HG03064 (cell line): ENCODE results near the gene PLPP2.

Source experiments
- ATAC-seq: cut with Tn5 transposase; IDR thresholded peaks from one replicate; pipeline ENCODE4 v1.9.1; 2021; ENCODE audit warnings: low read depth; ENCODE audit not compliant: unreplicated experiment

PLPP2 gene

DNA sequence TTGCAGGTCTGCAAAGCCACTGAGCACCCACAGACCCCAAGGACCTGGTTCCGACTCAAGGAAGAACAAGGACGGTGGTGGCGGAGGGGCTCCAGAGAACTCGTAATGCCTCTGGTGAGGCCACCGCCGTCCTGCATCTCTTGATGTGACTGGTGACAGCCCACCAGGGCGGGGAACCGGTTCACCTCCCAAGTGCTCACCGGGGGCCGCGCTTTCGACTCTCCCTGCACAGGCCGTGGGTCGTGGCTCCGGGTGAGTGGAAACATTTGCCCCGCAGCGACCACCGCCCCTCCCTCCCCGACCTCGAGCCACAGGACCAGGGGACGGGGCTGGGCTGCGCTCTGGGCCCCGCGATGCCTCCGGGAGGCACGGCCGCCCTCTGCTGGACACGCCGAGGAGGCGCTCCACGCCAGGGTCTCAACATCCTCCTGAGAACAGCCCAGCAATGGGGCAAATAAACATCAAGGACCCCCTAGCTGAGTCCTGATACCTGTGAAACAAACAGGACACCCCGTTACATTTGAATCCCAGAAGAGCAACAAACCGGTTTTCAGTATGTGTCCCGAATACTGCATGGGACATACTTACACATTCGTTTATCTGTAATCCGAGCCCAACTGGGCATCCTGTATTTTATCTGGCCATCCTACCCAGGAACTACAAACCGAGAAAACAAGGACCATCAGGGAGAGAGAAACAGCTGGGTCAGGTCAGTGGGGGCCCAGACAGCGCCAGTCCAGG lies 3.9 kb upstream of the PLPP2 start:
- no peak for ATAC-seq

DNA sequence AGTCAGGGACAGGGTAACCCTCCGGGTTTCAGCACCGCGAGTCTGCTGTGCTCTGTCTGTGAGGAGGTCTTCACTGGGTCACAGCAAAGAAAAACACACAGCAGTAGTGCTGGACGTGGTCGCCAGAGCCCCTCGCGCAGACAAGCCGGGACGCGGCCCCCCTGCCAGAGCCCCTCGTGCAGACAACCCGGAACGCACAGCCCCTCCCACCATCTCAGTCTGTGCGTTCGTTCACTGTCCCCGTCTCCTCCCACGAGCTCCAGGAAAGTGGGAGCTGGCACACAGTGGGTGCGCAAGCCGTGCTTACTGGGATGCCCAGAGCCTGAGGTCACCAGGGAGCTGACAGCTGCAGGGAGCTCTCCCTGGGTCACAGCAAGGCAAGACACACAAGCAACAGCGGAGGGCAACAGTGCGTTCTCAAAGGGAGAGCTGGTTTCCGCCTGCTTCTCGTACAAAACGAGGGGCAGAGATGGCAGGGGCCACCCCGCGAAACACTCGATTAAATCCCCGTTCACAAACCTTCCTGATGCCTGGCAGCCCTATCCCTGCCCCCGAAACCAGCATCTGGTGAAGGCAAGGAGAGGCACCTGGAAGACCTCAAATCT lies 3.2 kb upstream of the PLPP2 start:
- no peak for ATAC-seq

- ATAC-seq = no peak
Measured at GRCh38 chr19:293436-294110, 2.4 kb upstream of the PLPP2 start.

DNA sequence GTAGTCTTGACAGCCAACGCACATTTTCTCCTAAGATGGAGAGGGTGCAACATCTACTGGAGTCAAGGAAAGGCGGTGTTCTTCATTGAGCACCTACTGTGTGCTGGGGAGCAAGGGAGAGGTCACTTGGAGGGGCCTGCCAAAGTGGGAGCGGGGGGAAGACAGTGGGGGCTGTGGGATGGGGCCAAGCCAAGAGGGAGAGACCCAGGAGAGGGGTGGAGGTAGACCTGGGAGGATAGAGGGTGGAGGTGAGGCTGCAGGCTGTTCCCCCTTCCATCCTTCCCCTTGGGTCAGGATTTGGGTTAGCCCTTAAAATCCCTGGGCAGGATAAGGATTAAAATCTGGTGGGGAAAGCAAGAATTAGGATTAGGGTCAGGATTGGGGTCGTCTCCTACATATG lies 1.7 kb upstream of the PLPP2 start:
- ATAC-seq = no peak

GRCh38 chr19:292281-292884 lies 1.2 kb upstream of the PLPP2 start:
- no peak for ATAC-seq

- ATAC-seq = no peak
Measured at GRCh38 chr19:291561-292280, 518 bp upstream of the PLPP2 start.

DNA sequence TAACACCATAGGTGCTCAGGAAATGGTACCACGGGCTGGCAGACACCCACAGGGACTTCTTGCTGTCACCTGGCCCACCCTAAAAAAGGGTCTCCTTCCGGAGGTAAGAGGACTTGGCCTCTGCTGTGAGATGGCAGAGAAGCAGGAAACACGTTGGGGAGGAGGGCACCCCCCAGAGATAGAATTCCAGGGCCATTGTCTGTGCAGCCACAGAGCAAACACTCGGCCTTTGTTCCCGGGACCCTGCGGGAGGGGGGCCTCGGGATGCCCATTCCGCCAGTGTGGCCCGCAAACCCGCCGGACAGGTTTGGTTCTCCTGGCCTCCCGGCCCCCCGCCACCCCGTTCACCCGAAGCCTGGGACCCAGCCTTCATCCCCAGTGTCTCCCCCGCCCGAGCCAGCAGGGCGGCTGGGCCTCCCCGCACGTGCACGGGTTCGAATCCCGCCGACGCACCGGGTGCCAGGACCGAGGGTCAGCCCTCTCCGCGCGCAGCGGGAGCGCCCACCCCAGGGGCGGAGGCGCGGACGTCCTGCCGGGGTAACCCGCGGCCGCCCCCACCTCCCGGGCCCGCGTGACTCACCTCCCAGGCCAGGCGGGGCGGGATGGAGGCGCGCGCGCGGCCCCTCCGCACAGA lies 714 bp downstream of the PLPP2 start:
- no peak for ATAC-seq

DNA sequence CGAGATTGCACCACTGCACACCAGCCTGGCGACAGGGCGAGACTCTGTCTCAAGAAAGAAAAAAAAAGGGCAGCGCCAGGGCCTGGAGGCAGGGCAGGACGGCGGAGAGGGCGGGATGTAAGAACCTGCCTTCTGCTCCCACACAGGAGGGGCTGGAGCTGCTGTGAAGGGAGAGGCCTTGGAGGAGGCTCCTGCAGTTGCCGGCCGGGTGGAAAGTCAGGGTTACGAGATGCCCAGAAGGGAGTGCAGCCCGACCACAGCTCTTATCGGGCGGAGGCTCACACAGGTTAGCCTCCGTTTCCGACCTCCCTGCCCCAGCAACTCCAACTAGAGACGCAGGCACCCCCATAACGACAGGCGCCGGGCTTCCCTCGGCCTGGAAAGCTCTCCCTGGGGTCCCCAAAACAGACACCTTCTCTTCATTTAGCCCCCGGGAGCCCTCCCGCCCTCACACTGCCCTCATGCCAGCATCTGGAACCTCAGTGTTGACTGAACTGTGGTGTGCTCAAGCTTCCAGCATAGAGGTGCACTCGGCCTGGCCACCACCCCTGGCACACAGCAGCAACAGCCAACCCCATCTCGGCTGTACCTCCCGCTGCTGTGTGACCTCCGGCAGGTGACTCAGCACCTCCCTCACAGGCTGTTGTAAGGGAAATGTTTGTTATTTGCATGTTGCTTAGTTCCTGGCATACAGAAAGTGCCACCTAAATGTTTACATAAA lies 1.4 kb downstream of the PLPP2 start:
- ATAC-seq = no peak

DNA sequence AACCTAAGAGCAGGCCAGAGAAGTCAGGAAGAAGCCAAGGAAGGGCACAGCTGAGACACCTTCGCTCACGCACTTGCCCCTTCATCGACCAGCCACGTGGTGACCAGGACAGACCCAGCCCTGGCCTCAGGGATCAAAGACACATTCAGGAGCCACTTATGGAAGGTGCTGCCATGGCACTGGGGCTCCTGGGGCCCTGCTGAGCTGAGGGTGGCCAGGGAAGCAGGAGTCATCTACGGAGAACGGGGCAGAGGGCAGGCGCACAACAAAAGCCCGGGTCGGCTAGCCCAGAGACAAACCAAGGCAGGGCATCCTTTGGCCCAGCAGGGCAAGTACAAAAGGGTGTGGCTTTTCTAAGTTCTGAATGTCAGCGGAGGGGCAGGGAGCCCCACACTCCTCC lies 2.3 kb downstream of the PLPP2 start:
- ATAC-seq = no peak

GRCh38 chr19:287381-287871 lies 3.8 kb downstream of the PLPP2 start:
- no peak for ATAC-seq

DNA sequence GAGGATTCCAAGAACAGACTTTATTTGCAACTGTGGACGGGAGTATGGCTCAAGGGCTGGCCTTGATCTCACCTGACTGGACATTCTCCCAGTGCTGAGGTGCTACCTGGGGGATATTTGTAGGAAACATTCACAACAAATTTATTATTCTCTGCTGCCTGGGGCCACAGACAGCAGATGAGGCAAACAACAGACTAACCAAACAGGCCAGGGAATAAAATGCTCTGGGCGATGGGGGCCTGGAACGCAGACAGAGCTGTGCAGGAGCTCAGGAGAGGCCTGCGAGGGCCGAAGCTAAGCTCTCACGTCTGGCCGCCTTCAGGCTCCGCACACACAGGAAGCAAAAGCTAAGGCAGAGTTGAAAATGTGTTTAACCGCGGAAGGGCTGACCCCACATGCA lies 7.8 kb downstream of the PLPP2 start:
- no peak for ATAC-seq

GRCh38 chr19:282501-282900 lies 8.7 kb downstream of the PLPP2 start:
- no peak for ATAC-seq

DNA sequence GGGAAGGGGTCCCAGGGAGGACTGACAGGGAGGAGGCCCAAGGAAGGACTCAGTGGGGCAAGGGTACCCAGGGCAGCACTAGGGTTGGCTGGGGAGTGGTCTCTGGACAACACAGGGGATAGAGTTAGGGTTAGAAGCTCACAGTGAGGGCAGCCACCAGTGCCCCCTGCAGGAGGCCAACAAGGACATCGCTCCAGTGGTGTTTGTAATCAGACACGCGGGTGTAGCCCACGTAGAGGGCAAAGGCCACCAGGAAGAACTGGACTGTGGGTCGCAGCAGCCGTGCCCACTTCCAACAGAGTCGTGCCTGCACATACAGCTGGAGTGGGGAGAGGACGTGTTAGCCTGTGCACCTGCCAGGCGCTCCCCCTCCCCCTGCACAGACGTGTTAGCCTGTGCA lies 9.2 kb downstream of the PLPP2 start:
- ATAC-seq = no peak

DNA sequence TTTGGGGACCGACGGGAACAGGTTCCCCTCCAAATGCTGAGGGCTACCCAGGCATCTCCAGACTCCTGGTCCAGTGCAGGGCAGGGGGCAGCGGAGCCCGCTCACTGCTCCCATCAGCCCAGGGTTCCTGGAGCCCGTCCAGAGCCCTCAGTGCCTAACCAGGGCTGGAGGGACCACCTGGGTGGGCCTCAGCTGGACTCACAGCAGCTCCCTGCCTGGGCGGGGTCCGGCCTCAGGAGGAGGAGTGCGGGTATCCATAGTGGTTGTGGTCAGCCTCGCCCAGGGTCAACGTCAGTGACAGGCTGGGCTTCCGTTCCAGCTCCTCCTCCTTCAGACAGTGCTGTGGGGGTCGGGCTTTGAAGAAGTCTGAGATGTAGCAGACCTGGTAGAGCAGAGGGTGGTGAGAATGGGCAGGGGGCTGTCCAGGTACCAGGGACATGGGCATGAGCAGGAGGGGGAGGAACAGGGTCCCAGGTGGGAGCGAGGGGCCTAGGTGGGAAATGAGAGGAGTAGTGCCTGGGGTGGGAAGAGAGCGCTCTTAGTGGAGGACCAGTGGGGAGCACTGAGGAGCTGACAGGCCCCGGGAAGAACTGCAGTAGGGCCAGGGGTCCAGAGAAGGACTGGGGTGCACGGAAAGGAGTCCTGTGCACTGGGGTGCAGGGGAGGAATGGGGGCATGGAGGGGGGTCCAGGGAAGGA lies 9.9 kb downstream of the PLPP2 start:
- ATAC-seq = no peak

- ATAC-seq = no peak
Measured at GRCh38 chr19:280541-281009, 10.6 kb downstream of the PLPP2 start.

DNA sequence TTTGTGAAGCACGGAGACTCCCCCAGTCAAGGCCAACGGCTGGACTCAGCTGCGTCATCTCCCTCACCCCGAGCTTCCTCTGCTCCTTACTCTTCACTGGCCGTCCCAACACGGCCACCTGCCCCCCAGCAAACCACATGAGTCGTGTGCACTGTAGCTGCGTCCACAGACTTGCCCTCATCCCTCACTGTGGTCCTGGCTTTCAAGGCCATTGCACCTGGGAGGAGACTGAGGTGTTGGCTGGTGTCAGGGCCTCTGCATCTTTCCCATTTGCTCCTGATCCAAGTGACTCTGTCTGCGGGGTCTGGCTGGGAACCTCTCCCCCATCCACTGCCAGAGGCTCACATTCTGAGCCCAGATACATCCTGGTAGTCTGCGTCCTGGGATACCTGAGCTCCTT lies 11.5 kb downstream of the PLPP2 start:
- no peak for ATAC-seq

GRCh38 chr19:279231-279630 lies 12.0 kb downstream of the PLPP2 start:
- no peak for ATAC-seq

GRCh38 chr19:277581-278165 lies 13.5 kb downstream of the PLPP2 start:
- no peak for ATAC-seq

DNA sequence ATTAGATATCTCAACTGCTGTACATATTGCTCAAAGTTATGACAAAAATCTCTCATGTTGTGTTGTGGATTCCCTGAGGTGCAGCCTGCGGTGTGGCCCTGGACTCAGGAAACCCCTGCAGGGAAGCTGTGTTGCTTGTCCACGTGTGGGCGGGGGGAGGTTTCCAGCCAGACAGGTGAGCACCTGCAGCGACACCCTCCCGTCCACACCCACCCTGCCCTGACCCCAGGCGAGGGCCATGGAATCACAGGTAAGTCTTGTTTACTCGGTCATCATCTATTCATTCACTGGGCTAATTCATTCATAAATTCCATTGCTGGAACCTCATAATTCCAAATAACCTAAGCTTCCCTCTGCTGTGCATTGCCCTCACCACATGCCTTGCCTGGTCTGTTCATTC lies 14.1 kb downstream of the PLPP2 start:
- no peak for ATAC-seq
